OCI-LY3 (cell line): ENCODE data around the gene BPGM.

Source experiments
- EZH2phosphoT487 ChIP-seq: fragments of 200-600 bp; shearing (Covaris generic); IDR thresholded peaks from 2 replicates; pipeline ENCODE4 v1.6.1; 2018; ENCODE audit warnings: antibody characterized with exemption, mixed run types, low read depth
- TF ChIP-seq, protein P1 (sequence below): fragments of 200-600, 300-600 bp; sonication (generic); IDR thresholded peaks from 2 replicates; pipeline ENCODE4 v1.5.1; 2014; ENCODE audit warnings: antibody characterized with exemption, low read length, low read depth

DNA sequence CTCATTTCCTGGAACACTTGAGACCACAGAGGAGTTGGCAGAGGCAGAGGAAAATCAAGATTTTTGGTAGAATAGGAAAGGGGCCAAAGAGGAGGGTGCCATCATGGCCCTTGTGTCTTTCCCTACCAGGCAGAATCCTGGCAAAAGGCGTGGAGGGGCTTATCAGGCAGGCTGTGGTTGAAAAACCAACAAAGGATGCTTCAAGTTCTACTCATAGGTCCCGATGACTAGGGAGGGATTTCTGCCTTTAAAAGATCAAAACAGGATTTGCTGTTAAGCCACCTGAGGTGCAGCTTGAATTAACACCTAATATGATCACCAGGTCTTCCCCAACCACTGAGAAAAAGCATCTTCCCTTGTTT lies 45.7 kb downstream of the BPGM start:
- TF ChIP-seq, protein P1, sequence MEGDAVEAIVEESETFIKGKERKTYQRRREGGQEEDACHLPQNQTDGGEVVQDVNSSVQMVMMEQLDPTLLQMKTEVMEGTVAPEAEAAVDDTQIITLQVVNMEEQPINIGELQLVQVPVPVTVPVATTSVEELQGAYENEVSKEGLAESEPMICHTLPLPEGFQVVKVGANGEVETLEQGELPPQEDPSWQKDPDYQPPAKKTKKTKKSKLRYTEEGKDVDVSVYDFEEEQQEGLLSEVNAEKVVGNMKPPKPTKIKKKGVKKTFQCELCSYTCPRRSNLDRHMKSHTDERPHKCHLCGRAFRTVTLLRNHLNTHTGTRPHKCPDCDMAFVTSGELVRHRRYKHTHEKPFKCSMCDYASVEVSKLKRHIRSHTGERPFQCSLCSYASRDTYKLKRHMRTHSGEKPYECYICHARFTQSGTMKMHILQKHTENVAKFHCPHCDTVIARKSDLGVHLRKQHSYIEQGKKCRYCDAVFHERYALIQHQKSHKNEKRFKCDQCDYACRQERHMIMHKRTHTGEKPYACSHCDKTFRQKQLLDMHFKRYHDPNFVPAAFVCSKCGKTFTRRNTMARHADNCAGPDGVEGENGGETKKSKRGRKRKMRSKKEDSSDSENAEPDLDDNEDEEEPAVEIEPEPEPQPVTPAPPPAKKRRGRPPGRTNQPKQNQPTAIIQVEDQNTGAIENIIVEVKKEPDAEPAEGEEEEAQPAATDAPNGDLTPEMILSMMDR = no peak
- TF ChIP-seq EZH2phosphoT487 = no peak
